K562 (cell line): ENCODE results near the gene ZNF778. TPM values are rescaled to one million over a fixed set of nuclear protein-coding genes. Genes with fewer than 3 reads are reported as not detected.

Source experiments
- ATAC-seq: fragments of 200-7000 bp; cut with Tn5 transposase; 3 replicates; pipeline ENCODE4 v1.9.1; 2020; ENCODE audit warnings: moderate library complexity
- BruUV-seq: library from RNA; stranded (reverse); fragments of 400-500 nt; replicated peaks from 2 replicates; lab custom pipeline; 2021; lab: Mats Ljungman, UMichigan
- CTCF ChIA-PET: fragments of 300-600 bp; formaldehyde crosslinking; extraction: SDS; loops from one replicate; lab custom pipeline; 2021; ENCODE audit warnings: low intra/inter-chr PET ratio; lab: Yijun Ruan, JAX
- POLR2A ChIA-PET: fragments of 300-600, 350-650 bp; sonication (Branson Sonifier 250); formaldehyde crosslinking; extraction: SDS; loops from one replicate; lab custom pipeline; 2021; ENCODE audit warnings: antibody characterized with exemption, inconsistent platforms; lab: Yijun Ruan, JAX
- DNase-seq, 4 experiments: peaks; one replicate each; pipeline versions ENCODE4 v3.0.0 to v3.0.0-alpha.2; 2011 to 2018; ENCODE audit warnings: low spot score in 3 of 4, mixed read lengths in 3 of 4; ENCODE audit errors: extremely low read depth in 1 of 4
- FAIRE-seq: peaks from 2 replicates; lab custom pipeline; 2011; peaks lifted over from hg19 to GRCh38; lab: Jason Lieb, UNC
- H2AFZ ChIP-seq: 2 replicates; pipeline ENCODE4 v1.6.0; 2011; ENCODE audit warnings: low read depth, low read length, control low read depth, inconsistent platforms
- H3K27ac ChIP-seq: fragments of 200-600 bp; 3 replicates; pipeline ENCODE4 v1.8.0; 2011; ENCODE audit warnings: low read depth, mild to moderate bottlenecking, control low read depth, inconsistent platforms, low read length, moderate library complexity, mixed read lengths; ENCODE audit errors: extremely low read depth
- H3K27me3 ChIP-seq, 2 experiments: fragments of 300-600 bp in 1 of 2; 2 replicates in 1 of 2; 3 replicates in 1 of 2; pipeline versions ENCODE4 v1.6.0 to v1.8.0; 2011; ENCODE audit warnings: inconsistent platforms in 2 of 2, low read length in 2 of 2, mild to moderate bottlenecking in 1 of 2, mixed read lengths in 1 of 2, moderate library complexity in 1 of 2; ENCODE audit not compliant: control insufficient read depth in 2 of 2, insufficient read depth in 2 of 2
- H3K36me3 ChIP-seq: fragments of 300-600 bp; 3 replicates; pipeline ENCODE4 v1.8.0; 2011; ENCODE audit warnings: mild to moderate bottlenecking, low read length, inconsistent platforms; ENCODE audit not compliant: control insufficient read depth, insufficient read depth
- H3K4me1 ChIP-seq, 2 experiments: fragments of 200-600 bp in 1 of 2; replicated peaks in 1 of 2; 2 replicates in 1 of 2; 3 replicates in 1 of 2; pipeline versions ENCODE4 v1.5.1 to v1.8.0; 2011; ENCODE audit warnings: inconsistent platforms in 2 of 2, low read length in 2 of 2, mild to moderate bottlenecking in 1 of 2, mixed read lengths in 1 of 2, moderate library complexity in 1 of 2; ENCODE audit not compliant: control insufficient read depth in 2 of 2, insufficient read depth in 2 of 2
- H3K4me2 ChIP-seq: 2 replicates; pipeline ENCODE4 v1.6.1; 2011; ENCODE audit warnings: low read length, control low read depth, inconsistent platforms, mixed read lengths; ENCODE audit not compliant: insufficient read depth
- H3K4me3 ChIP-seq: fragments of 200-600 bp; sonication (generic), shearing (Covaris generic); 2 replicates; pipeline ENCODE4 v1.5.1; 2016; ENCODE audit warnings: control low read depth, inconsistent platforms
- H3K79me2 ChIP-seq: fragments of 200-600 bp; 3 replicates; pipeline ENCODE4 v1.8.0; 2011; ENCODE audit warnings: low read length, inconsistent platforms; ENCODE audit not compliant: control insufficient read depth, insufficient read depth
- H3K9ac ChIP-seq, 2 experiments: 2 replicates each; pipeline versions ENCODE4 v1.6.0 to v1.6.1; 2011; ENCODE audit warnings: low read depth in 2 of 2, low read length in 2 of 2, control low read depth in 1 of 2, inconsistent platforms in 1 of 2, mild to moderate bottlenecking in 1 of 2, mixed read lengths in 1 of 2; ENCODE audit not compliant: insufficient read depth in 1 of 2
- H3K9me1 ChIP-seq: one replicate; pipeline ENCODE4 v1.6.0; 2011; ENCODE audit warnings: inconsistent platforms, mild to moderate bottlenecking, low read length, moderate library complexity; ENCODE audit not compliant: control insufficient read depth, insufficient read depth
- H3K9me3 ChIP-seq: replicated peaks from 2 replicates; pipeline ENCODE4 v1.5.1; 2011; ENCODE audit warnings: low read depth, low read length, inconsistent platforms; ENCODE audit not compliant: control insufficient read depth, insufficient read depth
- H4K20me1 ChIP-seq: replicated peaks from 2 replicates; pipeline ENCODE4 v1.6.1; 2011; ENCODE audit warnings: low read length, inconsistent platforms, mixed read lengths; ENCODE audit not compliant: control insufficient read depth, insufficient read depth
- ATF2 ChIP-seq: sonication (generic); formaldehyde crosslinking; IDR thresholded peaks from 2 replicates; pipeline ENCODE4 v1.8.1; 2022; ENCODE audit warnings: missing genetic modification reagents
- CREB3L1 ChIP-seq: fragments of 450-650 bp; IDR thresholded peaks from 2 replicates; pipeline ENCODE4 v1.6.1; 2014; ENCODE audit warnings: low read depth, mild to moderate bottlenecking, moderate library complexity, borderline replicate concordance
- ESRRA ChIP-seq: fragments of 450-650 bp; IDR thresholded peaks from 2 replicates; pipeline ENCODE4 v1.6.1; 2014; ENCODE audit warnings: low read depth, mild to moderate bottlenecking, moderate library complexity, borderline replicate concordance
- MLX ChIP-seq, 2 experiments: fragments of 450-650 bp in 1 of 2; sonication (generic) in 1 of 2; formaldehyde crosslinking; conservative IDR thresholded peaks; 2 replicates each; pipeline versions ENCODE4 v1.4.0 to v1.8.1; 2020 to 2022; ENCODE audit warnings: mild to moderate bottlenecking in 1 of 2, missing genetic modification reagents in 1 of 2
- NCOR1 ChIP-seq: fragments of 450-650 bp; IDR thresholded peaks from 2 replicates; pipeline ENCODE4 v1.6.1; 2016; ENCODE audit warnings: mild to moderate bottlenecking, moderate library complexity
- PHF20 ChIP-seq: fragments of 450-650 bp; IDR thresholded peaks from 2 replicates; pipeline ENCODE4 v1.6.1; 2018; ENCODE audit not compliant: partially characterized antibody
- RCOR1 ChIP-seq, 2 experiments: IDR thresholded peaks; 2 replicates each; pipeline ENCODE4 v1.6.1; 2012; ENCODE audit warnings: low read depth in 2 of 2, low read length in 2 of 2, borderline replicate concordance in 1 of 2, improper control_type of control experiment in 1 of 2
- RNF2 ChIP-seq: sonication (generic); IDR thresholded peaks from 2 replicates; pipeline ENCODE4 v1.6.1; 2016
- SMARCA5 ChIP-seq: fragments of 450-650 bp; IDR thresholded peaks from 2 replicates; pipeline ENCODE4 v1.6.1; 2016
- STAT5B ChIP-seq: fragments of 250-450 bp; sonication (Bioruptor Pico); IDR thresholded peaks from 2 replicates; pipeline ENCODE4 v1.8.0; 2021; ENCODE audit warnings: mild to moderate bottlenecking, inconsistent platforms
- TCF7 ChIP-seq: sonication (generic); IDR thresholded peaks from 2 replicates; pipeline ENCODE4 v1.6.1; 2016; ENCODE audit warnings: antibody characterized with exemption, borderline replicate concordance
- WGBS: fragments of 100-300 bp; shearing (Covaris generic); methylation state at CpG from one replicate; pipeline ENCODE4 v1.1.6; 2016; ENCODE audit warnings: low coverage, mixed read lengths; ENCODE audit not compliant: insufficient coverage; ENCODE audit errors: missing lambda C conversion rate; 5-methylcytosine and 5-hydroxymethylcytosine counted together
- in situ Hi-C: fragments of 300-500 bp; cut with MboI; formaldehyde crosslinking; loops from 4 replicates; pipeline ENCODE4 v1.15.0; 2018; ENCODE audit warnings: inconsistent platforms, mixed read lengths
- intact Hi-C: fragments of 100-400 bp; cut with micrococcal nuclease; formaldehyde crosslinking; loops from 2 replicates; pipeline ENCODE4 v1.14.2; 2022
- polyA plus RNA-seq, 8 experiments: library from polyadenylated mRNA; depleted of rRNA in 4 of 8; stranded (reverse) in 5 of 8; unstranded in 3 of 8; fragments of >200 nt; fragmentation: Nextera tagmentation in 2 of 8; fragmentation: Illumina TruSeq in 1 of 8; extraction: Ambion mirVana in 2 of 8; extraction: Trizol in 1 of 8; gene quantifications; 2 replicates each; pipeline versions ENCODE4 v1.2.1 to v1.2.3, GENCODE V29; 2011 to 2014; ENCODE audit warnings: inconsistent platforms in 1 of 8, missing spikeins in 1 of 8
- total RNA-seq, 7 experiments: library from RNA; depleted of rRNA in 6 of 7; stranded (reverse); fragments of >200 nt in 6 of 7; fragmentation: Illumina TruSeq in 2 of 7; extraction: Trizol in 2 of 7; gene quantifications; 2 replicates each; pipeline versions ENCODE4 v1.2.1 to v1.2.3, GENCODE V29; 2011 to 2021; ENCODE audit warnings: low replicate concordance in 1 of 7
- TF ChIP-seq, protein P1 (sequence below), 2 experiments: fragments of 450-650 bp; conservative IDR thresholded peaks; 2 replicates each; pipeline ENCODE4 v1.6.1; 2017; ENCODE audit warnings: mild to moderate bottlenecking in 2 of 2, moderate library complexity in 2 of 2

ZNF778 gene
- total and polyA plus RNA-seq, 9 of the 15 experiments (the other 6 are each of a cell fraction or from before 2014, with no cell fraction given) = 0.70 to 60.6 (median 7.5) TPM

GRCh38 chr16:89172528-89173173 lies 44.9 kb upstream of the ZNF778 start (continued):
- TF ChIP-seq MLX (CRISPR knock-in tag; conservative IDR thresholded peaks at IDR 0.05) (no peak), STAT5B (no peak), TCF7 (no peak), ATF2 (CRISPR knock-in tag) (no peak), RNF2 (no peak), RCOR1 (IDR thresholded peaks at IDR 0.05; ENCODE audit: borderline replicate concordance in 1 of 2, low read depth in 2 of 2, low read length in 2 of 2) (no peak)

DNA sequence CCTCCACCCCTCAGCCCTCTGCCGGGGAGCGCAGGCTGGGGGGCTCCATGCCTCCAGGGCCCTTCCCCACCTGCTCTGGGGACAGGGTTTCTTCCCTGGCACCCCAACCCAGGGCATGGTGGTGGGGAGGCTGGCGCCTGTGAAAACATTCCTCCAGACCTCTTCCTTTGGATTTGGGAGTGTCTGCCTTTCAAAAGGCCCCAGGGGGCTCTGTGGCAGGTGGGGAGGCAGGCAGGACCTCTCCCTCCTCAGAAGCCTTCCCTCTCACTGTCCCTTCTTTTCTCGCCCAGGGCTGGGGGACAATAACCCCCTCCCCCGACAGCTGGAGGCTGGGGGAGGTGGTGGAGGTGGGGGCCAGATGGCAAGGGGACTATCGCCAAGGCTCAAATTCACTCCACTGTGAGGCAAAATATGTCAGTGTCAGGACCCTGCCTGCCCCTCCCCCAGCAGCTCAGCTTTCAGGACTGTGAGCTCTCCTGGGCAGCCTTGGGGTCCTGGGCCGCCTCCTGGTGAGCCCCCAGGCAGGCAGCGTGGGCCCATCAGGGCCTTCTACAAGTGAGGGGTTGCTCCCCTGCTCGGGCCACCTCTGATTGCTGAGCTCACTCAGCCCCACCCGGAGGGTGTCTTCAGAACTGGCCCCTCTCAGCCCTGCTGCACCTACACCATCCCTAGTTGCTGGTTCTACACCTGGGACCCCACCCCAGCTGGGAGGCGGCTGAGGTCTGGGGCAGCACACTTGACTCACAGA lies 44.2 kb upstream of the ZNF778 start:
- BruUV-seq = no TSS peak
- no peak for FAIRE-seq
- POLR2A ChIA-PET = interaction anchor here (0.7 to 1.6 kb wide), 4 partner anchors 10 to 464 kb away, joined by 3 to 6 read pairs (median 3); no protein-coding TSS in a partner anchor
- no peak for TF ChIP-seq NCOR1
- no peak for TF ChIP-seq PHF20
- TF ChIP-seq ESRRA = no peak
- TF ChIP-seq CREB3L1 = no peak
- TF ChIP-seq, protein P1, sequence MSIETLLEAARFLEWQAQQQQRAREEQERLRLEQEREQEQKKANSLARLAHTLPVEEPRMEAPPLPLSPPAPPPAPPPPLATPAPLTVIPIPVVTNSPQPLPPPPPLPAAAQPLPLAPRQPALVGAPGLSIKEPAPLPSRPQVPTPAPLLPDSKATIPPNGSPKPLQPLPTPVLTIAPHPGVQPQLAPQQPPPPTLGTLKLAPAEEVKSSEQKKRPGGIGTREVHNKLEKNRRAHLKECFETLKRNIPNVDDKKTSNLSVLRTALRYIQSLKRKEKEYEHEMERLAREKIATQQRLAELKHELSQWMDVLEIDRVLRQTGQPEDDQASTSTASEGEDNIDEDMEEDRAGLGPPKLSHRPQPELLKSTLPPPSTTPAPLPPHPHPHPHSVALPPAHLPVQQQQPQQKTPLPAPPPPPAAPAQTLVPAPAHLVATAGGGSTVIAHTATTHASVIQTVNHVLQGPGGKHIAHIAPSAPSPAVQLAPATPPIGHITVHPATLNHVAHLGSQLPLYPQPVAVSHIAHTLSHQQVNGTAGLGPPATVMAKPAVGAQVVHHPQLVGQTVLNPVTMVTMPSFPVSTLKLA (conservative IDR thresholded peaks at IDR 0.05) = no peak
- TF ChIP-seq SMARCA5 = no peak

More for the DNA sequence above, 44.2 kb upstream of the ZNF778 start:
- 19% methylated on average over 10 of the region's 11 CpGs for WGBS
- ATAC-seq = no peak
- H3K79me2 ChIP-seq = no peaks in the 10 kb centered on the region
- no peak overlapping the region for H3K27ac ChIP-seq
- H3K36me3 ChIP-seq = no peaks in the 10 kb centered on the region
- intact Hi-C loops (no loop called here), in situ Hi-C loops (no loop called here)
- H3K9me3 ChIP-seq = no peaks in the 10 kb centered on the region
- H3K4me3 ChIP-seq = no peak overlapping the region
- H3K4me2 ChIP-seq = no peak overlapping the region
- H2AFZ ChIP-seq = no peak overlapping the region
- no peak for DNase-seq
- no peaks in the 10 kb centered on the region for H3K9me1 ChIP-seq
- H4K20me1 ChIP-seq = peaks cover 3% of the 10 kb centered on the region; the same call in 1 of the 2 replicates
- H3K9ac ChIP-seq = peak overlapping the region in 1 of 2 experiments; percentile 56; a peak in 1 of 4 replicates
- CTCF ChIA-PET = no interaction called here
- peaks cover 0 to 26% of the 10 kb centered on the region in 2 experiments; a peak in 2 of 5 replicates for H3K27me3 ChIP-seq
- H3K4me1 ChIP-seq = peaks cover 10 to 91% of the 10 kb centered on the region in 2 experiments; a peak in 4 of 5 replicates
